NCI-H526 treated with DMSO at 0.1 percent for 48 hours (cell line): ENCODE measurements around the gene LRP2BP.
"Not testable (repeated sequence)": the region's sequence is repeated elsewhere in the genome, so short reads cannot be mapped to it uniquely, and the experiment has no call there.

Experiments
- DNase-seq: peaks from one replicate; lab custom pipeline; 2025; lab: John Stamatoyannopoulos, UW

The LRP2BP gene

GRCh38 chr4:185361872-185362271 is 33.9 kb downstream of the LRP2BP start:
- DNase-seq: no peak

DNA sequence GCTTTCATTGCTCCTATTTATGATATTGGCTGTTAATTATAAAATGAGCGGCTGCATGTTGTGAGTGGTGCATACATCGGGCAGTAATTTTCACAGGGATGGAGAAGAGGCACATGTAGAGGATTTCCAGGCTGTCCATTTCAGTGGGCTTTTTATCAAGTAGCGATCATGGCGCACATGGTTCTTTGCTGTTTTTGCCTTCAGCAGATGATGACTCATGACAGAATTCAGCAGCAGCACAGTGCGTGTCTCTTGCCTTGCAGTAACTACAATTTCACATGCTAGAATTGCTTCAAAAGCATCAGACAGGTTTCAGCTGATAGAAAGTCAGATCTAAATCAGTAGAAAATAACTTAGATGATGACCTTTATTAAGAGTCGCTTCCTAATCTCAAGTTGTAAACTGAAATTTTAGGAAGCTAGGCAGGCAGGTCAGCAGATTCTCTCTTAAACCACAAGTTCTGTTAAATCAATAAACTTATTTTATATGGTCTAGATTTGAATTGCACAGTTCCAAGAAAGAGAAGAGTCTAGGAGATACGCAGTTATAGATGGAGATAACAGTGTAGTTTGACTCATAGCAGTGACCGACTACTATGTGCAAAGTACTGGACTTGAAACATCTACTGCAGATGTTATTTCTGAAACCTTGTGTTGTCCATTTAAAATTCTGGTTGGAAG is 35.8 kb downstream of the LRP2BP start:
- no peak for DNase-seq

GRCh38 chr4:185358959-185359358 is 36.8 kb downstream of the LRP2BP start:
- no peak for DNase-seq

DNA sequence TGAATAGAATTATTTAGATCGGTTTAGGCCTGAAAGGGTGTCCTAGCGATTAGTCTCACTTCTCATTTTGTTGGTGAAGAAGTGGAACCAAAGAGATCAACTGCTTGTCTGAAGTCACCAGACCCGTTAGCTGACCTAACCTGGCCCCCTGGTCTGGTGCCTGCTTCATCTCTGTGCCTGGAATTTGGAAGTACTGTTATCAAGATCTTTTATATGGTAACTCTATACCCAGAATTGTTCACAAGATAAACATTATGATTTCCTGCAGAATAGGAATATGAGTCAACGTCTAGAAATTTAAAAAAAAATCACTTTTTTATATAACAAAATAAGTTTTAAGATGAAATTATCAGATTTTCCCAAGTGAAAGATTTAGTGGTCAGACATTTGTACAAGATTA is 37.2 kb downstream of the LRP2BP start:
- no peak for DNase-seq

- DNase-seq: no peak
These were observed 37.8 kb downstream of the LRP2BP start for GRCh38 chr4:185357733-185358440.

DNA sequence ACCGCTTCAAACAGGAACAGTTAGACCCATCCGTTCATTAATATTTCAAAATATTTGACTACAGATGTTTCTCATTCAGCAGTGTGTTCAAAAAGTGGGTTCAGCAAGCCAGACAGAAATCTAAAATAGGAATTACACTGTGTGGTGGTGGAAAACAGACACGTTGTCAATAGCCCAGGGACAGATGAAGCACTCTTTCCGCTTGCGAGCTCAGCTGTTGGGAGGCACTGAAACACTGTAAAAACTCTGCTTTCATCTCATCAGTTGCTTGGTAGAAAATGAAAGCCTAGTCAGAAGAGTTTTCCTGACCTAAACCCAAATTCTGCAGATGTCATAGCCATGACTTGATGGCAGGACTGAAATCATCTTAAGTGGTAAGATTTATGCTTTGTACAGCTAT is 38.5 kb downstream of the LRP2BP start:
- no peak for DNase-seq

- DNase-seq: no peak
These were observed 43.0 kb downstream of the LRP2BP start for GRCh38 chr4:185352741-185353140.

DNA sequence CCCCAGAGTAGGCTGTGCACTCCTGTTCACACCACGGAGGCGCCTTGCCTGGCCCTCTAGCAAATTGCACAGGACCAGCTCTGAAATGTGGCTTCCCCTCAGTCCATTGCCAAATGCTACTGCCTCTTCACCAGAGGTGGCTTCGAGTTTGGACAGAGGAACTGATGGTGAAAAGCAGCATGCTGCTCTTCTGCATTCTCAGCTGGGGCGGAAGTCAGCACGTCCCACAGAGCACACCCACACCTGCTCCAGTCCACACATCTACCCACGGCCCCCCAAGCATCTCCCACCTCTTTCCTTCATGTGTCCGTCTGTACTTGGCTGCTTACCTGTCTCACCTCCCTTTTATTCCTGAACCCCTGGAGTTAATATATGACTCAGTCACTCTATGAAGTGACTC is 43.5 kb downstream of the LRP2BP start:
- DNase-seq: no peak

- no peak for DNase-seq
These were observed 44.0 kb downstream of the LRP2BP start for GRCh38 chr4:185351691-185352090.

DNA sequence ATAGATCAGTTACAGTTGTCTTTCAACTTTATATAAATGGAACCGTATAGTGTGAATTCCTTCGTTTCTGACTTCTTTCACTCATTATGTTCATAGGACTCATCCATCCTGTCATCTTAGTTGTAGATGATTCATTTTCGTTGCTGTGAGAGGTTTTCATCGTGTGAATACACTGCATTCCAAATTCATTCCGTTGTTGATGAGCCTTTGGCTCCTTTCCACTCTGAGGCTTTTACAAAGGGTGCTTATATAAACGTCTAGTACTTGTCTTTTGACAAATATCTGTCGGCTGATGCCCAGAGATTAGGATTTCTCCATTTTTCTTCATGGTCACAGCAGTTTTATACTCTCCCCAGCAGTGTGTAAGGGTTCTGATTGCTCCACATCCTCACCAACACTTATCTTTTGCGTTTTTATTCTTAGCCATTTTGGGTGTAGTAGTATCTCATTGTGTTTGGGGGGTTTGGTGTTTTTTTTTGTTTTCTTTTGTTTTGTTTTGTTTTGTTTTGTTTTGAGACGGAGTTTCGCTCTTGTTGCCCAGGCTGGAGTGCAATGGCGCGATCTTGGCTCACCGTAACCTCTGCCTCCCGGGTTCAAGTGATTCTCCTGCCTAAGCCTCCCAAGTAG is 48.6 kb downstream of the LRP2BP start:
- no peak for DNase-seq

GRCh38 chr4:185344743-185345538 is 50.8 kb downstream of the LRP2BP start:
- no peak for DNase-seq

DNA sequence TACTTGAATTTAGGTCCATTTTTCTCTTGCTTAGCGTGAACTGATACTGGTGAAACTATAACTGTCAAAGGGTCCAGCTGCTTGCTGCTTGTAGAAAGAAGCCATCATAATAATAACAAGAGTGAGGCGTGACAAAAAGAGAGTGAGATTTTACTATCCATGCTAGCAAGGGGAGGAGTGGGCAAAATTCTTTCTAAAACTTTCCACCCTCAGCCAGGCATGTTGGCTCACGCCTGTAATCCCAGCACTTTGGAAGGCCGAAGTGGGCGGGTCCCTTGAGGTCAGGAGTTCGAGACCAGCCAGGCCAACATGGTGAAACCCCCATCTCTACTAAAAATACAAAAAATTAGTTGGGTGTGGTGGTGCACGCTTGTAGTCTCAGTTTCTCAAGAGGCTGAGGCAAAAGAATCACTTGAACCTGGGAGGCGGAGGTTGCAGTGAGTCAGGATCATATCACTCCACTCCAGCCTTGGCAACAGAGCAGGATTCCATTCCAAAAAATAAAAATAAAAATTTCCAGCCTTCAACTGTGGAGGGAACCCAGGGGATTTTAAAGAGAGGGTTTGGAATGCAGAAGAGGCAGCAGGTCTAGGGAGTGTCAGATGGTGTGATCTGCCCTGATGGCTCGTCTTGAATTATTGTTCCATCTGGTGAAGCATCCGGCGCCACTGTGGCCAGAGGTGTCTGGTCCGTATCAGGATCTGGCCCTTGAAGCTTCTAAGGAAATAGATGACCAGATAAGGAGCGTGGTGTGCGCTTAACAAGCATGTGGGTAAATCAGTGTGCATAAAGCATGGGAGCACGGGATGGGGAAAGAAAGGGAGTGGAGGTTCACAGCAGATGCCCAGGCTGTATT is 51.8 kb downstream of the LRP2BP start:
- DNase-seq: no peak

- DNase-seq: no peak
These were observed 53.9 kb downstream of the LRP2BP start for GRCh38 chr4:185341841-185342240.

- no peak for DNase-seq
These were observed 54.3 kb downstream of the LRP2BP start for GRCh38 chr4:185341377-185341776.

DNA sequence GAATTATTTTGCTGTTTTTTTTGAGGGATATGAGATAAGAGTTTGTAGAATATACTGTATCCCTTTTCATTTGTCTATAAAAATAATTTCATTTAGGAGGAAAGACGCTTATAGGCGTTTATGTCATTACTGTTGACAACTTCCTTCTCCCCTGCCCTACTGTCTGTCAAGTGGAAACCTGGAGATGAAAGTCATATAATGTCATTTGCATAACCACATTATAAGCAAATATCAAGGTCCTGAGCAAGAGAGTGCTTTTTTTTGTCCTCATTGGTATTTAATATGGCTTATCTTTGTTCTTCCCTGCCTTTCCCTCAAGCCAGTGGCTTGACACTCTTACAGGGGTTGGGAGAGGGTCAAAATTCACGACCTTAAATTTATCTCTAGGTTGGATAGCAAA is 55.8 kb downstream of the LRP2BP start:
- peak; percentile 88 for DNase-seq

DNA sequence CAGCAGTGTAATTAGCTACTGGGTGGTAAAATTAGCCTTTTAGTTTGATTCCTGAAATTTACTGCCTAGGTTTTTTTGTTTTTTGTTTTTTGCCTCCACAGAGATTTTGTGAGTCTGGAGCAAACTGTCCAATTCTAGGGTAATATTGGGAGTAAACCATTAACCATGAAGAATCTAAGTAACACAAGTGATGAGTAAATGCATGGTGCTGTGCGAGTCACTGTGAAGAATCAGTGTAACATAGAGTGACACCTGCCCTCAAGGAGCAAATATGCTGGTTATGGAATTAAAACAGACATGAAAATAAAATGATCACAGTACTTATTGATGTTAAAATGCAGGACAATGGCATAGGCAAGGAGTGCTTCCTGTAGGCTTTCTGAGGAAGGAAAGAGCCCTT is 60.1 kb downstream of the LRP2BP start:
- no peak for DNase-seq

- no peak for DNase-seq
These were observed 61.4 kb downstream of the LRP2BP start for GRCh38 chr4:185334326-185334725.

GRCh38 chr4:185332575-185333464 is 62.9 kb downstream of the LRP2BP start:
- no peak for DNase-seq

- not testable (repeated sequence) for DNase-seq
These were observed 65.7 kb downstream of the LRP2BP start for GRCh38 chr4:185329879-185330510.

- no peak for DNase-seq
These were observed 67.1 kb downstream of the LRP2BP start for GRCh38 chr4:185328586-185328985.
